GM23338 (cell line): Measurements from ENCODE around the gene CRTC3. TPM values are rescaled to one million over a fixed set of nuclear protein-coding genes. Genes with fewer than 3 reads are reported as not detected.

Experiments
- ATAC-seq: fragments of 200-7000 bp; cut with Tn5 transposase; 3 replicates; pipeline ENCODE4 v1.9.1; 2020
- DNase-seq: peaks from one replicate; pipeline ENCODE4 v3.0.0-alpha.2; 2015; ENCODE audit warnings: low spot score
- H2AFZ ChIP-seq: fragments of 200-600 bp; sonication (generic); 2 replicates; pipeline ENCODE4 v1.8.0; 2016; ENCODE audit warnings: antibody characterized with exemption, mild to moderate bottlenecking, moderate library complexity
- H3F3A ChIP-seq: fragments of 200-600 bp; sonication (generic); replicated peaks from 2 replicates; pipeline ENCODE4 v1.8.0; 2017; ENCODE audit warnings: antibody characterized with exemption, mixed run types, low read depth
- H3K27ac ChIP-seq: fragments of 200-600 bp; sonication (generic); 2 replicates; pipeline ENCODE4 v1.6.1; 2016; ENCODE audit warnings: low read depth
- H3K27me3 ChIP-seq: fragments of 200-600 bp; sonication (generic); 2 replicates; pipeline ENCODE4 v1.8.0; 2016; ENCODE audit warnings: mild to moderate bottlenecking, mixed run types, moderate library complexity; ENCODE audit not compliant: insufficient read depth
- H3K36me3 ChIP-seq: fragments of 200-600 bp; sonication (generic); 2 replicates; pipeline ENCODE4 v1.8.0; 2016; ENCODE audit warnings: mild to moderate bottlenecking; ENCODE audit not compliant: insufficient read depth
- H3K4me1 ChIP-seq: fragments of 200-600 bp; sonication (generic); 2 replicates; pipeline ENCODE4 v1.8.0; 2016; ENCODE audit warnings: mild to moderate bottlenecking, moderate library complexity; ENCODE audit not compliant: insufficient read depth
- H3K4me2 ChIP-seq: fragments of 200-600 bp; sonication (generic); 2 replicates; pipeline ENCODE4 v1.7.1; 2017; ENCODE audit warnings: mixed run types
- H3K4me3 ChIP-seq: fragments of 200-600 bp; sonication (generic); 2 replicates; pipeline ENCODE4 v1.6.1; 2016; ENCODE audit warnings: mixed run types
- H3K79me2 ChIP-seq: fragments of 200-600 bp; sonication (generic); replicated peaks from 2 replicates; pipeline ENCODE4 v1.8.0; 2017; ENCODE audit warnings: mild to moderate bottlenecking; ENCODE audit not compliant: insufficient read depth
- H3K9me2 ChIP-seq: fragments of 200-600 bp; sonication (generic); 2 replicates; pipeline ENCODE4 v1.8.0; 2017; ENCODE audit not compliant: insufficient read depth
- H4K20me1 ChIP-seq: fragments of 200-600 bp; sonication (generic); replicated peaks from 2 replicates; pipeline ENCODE4 v1.8.0; 2017; ENCODE audit warnings: mild to moderate bottlenecking; ENCODE audit not compliant: insufficient read depth
- H3K27ac Mint-ChIP-seq: 2 replicates; pipeline ENCODE4 v1.8.0; 2020; ENCODE audit warnings: inconsistent platforms, mild to moderate bottlenecking, moderate library complexity, mixed read lengths
- H3K27me3 Mint-ChIP-seq: 3 replicates; pipeline ENCODE4 v1.8.0; 2022; ENCODE audit warnings: low read depth, mild to moderate bottlenecking, moderate library complexity, mixed read lengths, inconsistent platforms; ENCODE audit not compliant: insufficient read depth, poor library complexity
- H3K36me3 Mint-ChIP-seq: 3 replicates; pipeline ENCODE4 v1.8.0; 2021; ENCODE audit warnings: low read depth, mild to moderate bottlenecking, inconsistent platforms, moderate library complexity, mixed read lengths
- H3K4me1 Mint-ChIP-seq: 3 replicates; pipeline ENCODE4 v1.8.0; 2020; ENCODE audit warnings: mild to moderate bottlenecking, inconsistent platforms, mixed read lengths
- H3K4me3 Mint-ChIP-seq: 3 replicates; pipeline ENCODE4 v1.8.0; 2021; ENCODE audit warnings: moderate library complexity, mild to moderate bottlenecking, inconsistent platforms, mixed read lengths
- H3K9me3 Mint-ChIP-seq: 3 replicates; pipeline ENCODE4 v1.8.0; 2020; ENCODE audit warnings: moderate library complexity, mild to moderate bottlenecking, inconsistent platforms, mixed read lengths
- CREB1 ChIP-seq: fragments of 250-450 bp; sonication (Bioruptor Pico); IDR thresholded peaks from 2 replicates; pipeline ENCODE4 v1.5.0; 2020; ENCODE audit warnings: low read depth, mild to moderate bottlenecking, moderate library complexity
- EZH2 ChIP-seq: fragments of 200-600 bp; sonication (generic); IDR thresholded peaks from one replicate; pipeline ENCODE4 v1.8.0; 2017; ENCODE audit warnings: antibody characterized with exemption, mild to moderate bottlenecking, low read depth; ENCODE audit not compliant: unreplicated experiment
- JUNB ChIP-seq: IDR thresholded peaks from one replicate; pipeline ENCODE4 v1.6.1; 2016; ENCODE audit warnings: antibody characterized with exemption; ENCODE audit not compliant: unreplicated experiment
- NANOG ChIP-seq: IDR thresholded peaks from 2 replicates; pipeline ENCODE4 v1.6.1; 2016; ENCODE audit warnings: antibody characterized with exemption, borderline replicate concordance
- POLR2AphosphoS5 ChIP-seq: IDR thresholded peaks from 2 replicates; pipeline ENCODE4 v1.6.1; 2016; ENCODE audit warnings: antibody characterized with exemption, low read depth
- ZNF114 ChIP-seq: fragments of 250-450 bp; sonication (Bioruptor Pico); IDR thresholded peaks from 2 replicates; pipeline ENCODE4 v1.5.0; 2020; ENCODE audit warnings: mild to moderate bottlenecking, moderate library complexity
- ZNF462 ChIP-seq: fragments of 250-450 bp; sonication (Bioruptor Pico); IDR thresholded peaks from 2 replicates; pipeline ENCODE4 v1.5.0; 2020; ENCODE audit warnings: mild to moderate bottlenecking, moderate library complexity
- polyA plus RNA-seq: library from polyadenylated mRNA; unstranded; fragments of >200 nt; fragmentation: Nextera tagmentation; extraction: Ambion mirVana; gene quantifications from 2 replicates; pipeline ENCODE4 v1.2.1, GENCODE V29; 2016
- total RNA-seq: library from RNA; depleted of rRNA; stranded (reverse); fragments of >200 nt; shearing (Covaris generic); gene quantifications from 2 replicates; pipeline ENCODE4 v1.2.3, GENCODE V29; 2014
- TF ChIP-seq, protein P1 (sequence below): IDR thresholded peaks from one replicate; pipeline ENCODE4 v1.6.1; 2018; ENCODE audit warnings: antibody characterized with exemption; ENCODE audit not compliant: unreplicated experiment
- TF ChIP-seq, protein P2 (sequence below): IDR thresholded peaks from 2 replicates; pipeline ENCODE4 v1.6.1; 2016; ENCODE audit warnings: antibody characterized with exemption

Gene CRTC3
- total and polyA plus RNA-seq, 2 experiments from 2014 or later, result 2.8 to 3.8 TPM

GRCh38 chr15:90580099-90580498, 50.4 kb downstream of the CRTC3 start (continued):
- TF ChIP-seq, protein P1, sequence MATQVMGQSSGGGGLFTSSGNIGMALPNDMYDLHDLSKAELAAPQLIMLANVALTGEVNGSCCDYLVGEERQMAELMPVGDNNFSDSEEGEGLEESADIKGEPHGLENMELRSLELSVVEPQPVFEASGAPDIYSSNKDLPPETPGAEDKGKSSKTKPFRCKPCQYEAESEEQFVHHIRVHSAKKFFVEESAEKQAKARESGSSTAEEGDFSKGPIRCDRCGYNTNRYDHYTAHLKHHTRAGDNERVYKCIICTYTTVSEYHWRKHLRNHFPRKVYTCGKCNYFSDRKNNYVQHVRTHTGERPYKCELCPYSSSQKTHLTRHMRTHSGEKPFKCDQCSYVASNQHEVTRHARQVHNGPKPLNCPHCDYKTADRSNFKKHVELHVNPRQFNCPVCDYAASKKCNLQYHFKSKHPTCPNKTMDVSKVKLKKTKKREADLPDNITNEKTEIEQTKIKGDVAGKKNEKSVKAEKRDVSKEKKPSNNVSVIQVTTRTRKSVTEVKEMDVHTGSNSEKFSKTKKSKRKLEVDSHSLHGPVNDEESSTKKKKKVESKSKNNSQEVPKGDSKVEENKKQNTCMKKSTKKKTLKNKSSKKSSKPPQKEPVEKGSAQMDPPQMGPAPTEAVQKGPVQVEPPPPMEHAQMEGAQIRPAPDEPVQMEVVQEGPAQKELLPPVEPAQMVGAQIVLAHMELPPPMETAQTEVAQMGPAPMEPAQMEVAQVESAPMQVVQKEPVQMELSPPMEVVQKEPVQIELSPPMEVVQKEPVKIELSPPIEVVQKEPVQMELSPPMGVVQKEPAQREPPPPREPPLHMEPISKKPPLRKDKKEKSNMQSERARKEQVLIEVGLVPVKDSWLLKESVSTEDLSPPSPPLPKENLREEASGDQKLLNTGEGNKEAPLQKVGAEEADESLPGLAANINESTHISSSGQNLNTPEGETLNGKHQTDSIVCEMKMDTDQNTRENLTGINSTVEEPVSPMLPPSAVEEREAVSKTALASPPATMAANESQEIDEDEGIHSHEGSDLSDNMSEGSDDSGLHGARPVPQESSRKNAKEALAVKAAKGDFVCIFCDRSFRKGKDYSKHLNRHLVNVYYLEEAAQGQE, result no peak
- TF ChIP-seq CREB1 (CRISPR knock-in tag) (no peak), EZH2 (no peak)
- TF ChIP-seq, protein P2, sequence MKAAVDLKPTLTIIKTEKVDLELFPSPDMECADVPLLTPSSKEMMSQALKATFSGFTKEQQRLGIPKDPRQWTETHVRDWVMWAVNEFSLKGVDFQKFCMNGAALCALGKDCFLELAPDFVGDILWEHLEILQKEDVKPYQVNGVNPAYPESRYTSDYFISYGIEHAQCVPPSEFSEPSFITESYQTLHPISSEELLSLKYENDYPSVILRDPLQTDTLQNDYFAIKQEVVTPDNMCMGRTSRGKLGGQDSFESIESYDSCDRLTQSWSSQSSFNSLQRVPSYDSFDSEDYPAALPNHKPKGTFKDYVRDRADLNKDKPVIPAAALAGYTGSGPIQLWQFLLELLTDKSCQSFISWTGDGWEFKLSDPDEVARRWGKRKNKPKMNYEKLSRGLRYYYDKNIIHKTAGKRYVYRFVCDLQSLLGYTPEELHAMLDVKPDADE, result no peak

GRCh38 chr15:90580541-90580940, 50.8 kb downstream of the CRTC3 start:
- H4K20me1 ChIP-seq, result no peaks in the 10 kb centered on the region
- H3F3A ChIP-seq, result peaks cover 11% of the 10 kb centered on the region; the same call in 1 of the 2 replicates
- no peaks in the 10 kb centered on the region for H3K79me2 ChIP-seq
- DNase-seq (no peak), ATAC-seq (no peak)
- H3K4me1 Mint-ChIP-seq, result peaks cover 55% of the 10 kb centered on the region
- H3K4me2 ChIP-seq, result no peak overlapping the region
- H3K4me3 Mint-ChIP-seq, result no peak overlapping the region
- no peaks in the 10 kb centered on the region for H3K36me3 Mint-ChIP-seq
- H3K9me2 ChIP-seq, result no peaks in the 10 kb centered on the region
- H3K36me3 ChIP-seq, result no peaks in the 10 kb centered on the region
- H3K4me1 ChIP-seq, result peaks cover 61% of the 10 kb centered on the region
- H3K27me3 Mint-ChIP-seq, result peaks cover 6% of the 10 kb centered on the region
- H3K9me3 Mint-ChIP-seq, result no peaks in the 10 kb centered on the region
- H3K27ac ChIP-seq, result no peak overlapping the region
- H3K27me3 ChIP-seq, result peaks cover 18% of the 10 kb centered on the region
- H3K27ac Mint-ChIP-seq, result no peak overlapping the region
- no peak overlapping the region for H2AFZ ChIP-seq
- no peak overlapping the region for H3K4me3 ChIP-seq
- TF ChIP-seq POLR2AphosphoS5 (no peak), JUNB (no peak), ZNF462 (CRISPR knock-in tag) (no peak), NANOG (no peak), ZNF114 (CRISPR knock-in tag) (no peak)
- TF ChIP-seq, protein P2, result no peak
- TF ChIP-seq, protein P1, result no peak
